Esophagus squamous epithelium (tissue), 4 donors: ENCODE data around the gene TINAGL1.

Source experiments
- CTCF ChIP-seq, 6 experiments: fragments of 450-650 bp in 4 of 6; fragments of 200-600 bp in 2 of 6; sonication (generic) in 2 of 6; IDR thresholded peaks; one replicate each; pipeline ENCODE4 v1.5.1; 2016 to 2019; ENCODE audit warnings: antibody characterized with exemption in 6 of 6, mild to moderate bottlenecking in 4 of 6, moderate library complexity in 4 of 6
- POLR2A ChIP-seq, 4 donors: fragments of 450-650 bp; IDR thresholded peaks; one replicate each; pipeline ENCODE4 v1.6.1; 2017; ENCODE audit warnings: antibody characterized with exemption in 4 of 4, mild to moderate bottlenecking in 4 of 4, moderate library complexity in 3 of 4

DNA sequence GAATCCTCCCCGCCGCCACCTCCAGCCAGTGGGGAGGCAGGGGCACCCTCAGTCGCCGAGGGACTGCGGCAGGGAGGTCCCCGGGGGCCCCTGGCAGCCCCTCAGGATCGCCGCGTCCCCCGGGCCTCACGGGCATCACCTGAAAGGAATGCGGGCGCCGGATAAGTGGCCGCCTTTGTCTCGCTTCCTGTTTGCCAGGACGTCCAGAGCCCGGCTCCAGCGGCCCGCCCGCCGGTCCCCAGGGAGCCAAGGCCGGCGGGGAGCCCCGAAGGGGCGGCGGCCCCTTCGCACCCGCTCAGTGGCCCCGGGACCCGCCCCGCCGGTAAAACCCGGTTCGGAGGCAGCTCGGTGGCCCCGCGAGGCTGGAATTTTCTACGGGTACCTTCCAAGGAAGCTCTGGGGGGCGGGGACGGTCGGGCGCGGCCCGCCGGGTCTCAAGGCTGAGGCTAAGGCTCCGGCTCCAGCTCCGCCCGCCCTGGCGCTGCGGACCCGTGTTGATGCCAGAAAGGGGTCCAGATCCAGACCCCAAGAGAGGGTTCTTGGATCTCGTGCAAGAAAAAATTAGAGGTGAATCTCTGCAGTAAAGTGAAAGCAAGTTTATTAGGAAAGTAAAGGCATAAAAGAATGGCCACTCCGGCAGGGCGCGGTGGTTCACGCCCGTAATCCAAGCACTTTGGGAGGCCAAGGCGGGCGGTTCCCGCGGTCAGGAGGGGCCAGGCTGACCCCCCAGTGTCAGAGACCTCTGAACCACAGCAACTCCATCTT lies 12.6 kb downstream of the TINAGL1 start:
- no peak for TF ChIP-seq CTCF (IDR thresholded peaks at IDR 0.05)
- no peak for TF ChIP-seq POLR2A (IDR thresholded peaks at IDR 0.05)
